K562 (cell line): ENCODE data around the gene EXD2. TPM values are rescaled to one million over a fixed set of nuclear protein-coding genes. Genes with fewer than 3 reads are reported as not detected.

Experiments used
- BRD4 ChIP-seq: fragments of 200-600 bp; sonication (generic); IDR thresholded peaks from 2 replicates; pipeline ENCODE4 v1.6.1; 2017; ENCODE audit warnings: inconsistent platforms
- CXXC5 ChIP-seq: fragments of 250-450 bp; sonication (Bioruptor Pico); IDR thresholded peaks from 2 replicates; pipeline ENCODE4 v1.8.0; 2022; ENCODE audit warnings: inconsistent platforms, mild to moderate bottlenecking, moderate library complexity
- E4F1 ChIP-seq: fragments of 250-450 bp; sonication (Bioruptor Pico); IDR thresholded peaks from 2 replicates; pipeline ENCODE4 v1.5.0; 2021; ENCODE audit warnings: mild to moderate bottlenecking, borderline replicate concordance
- EGR1 ChIP-seq: fragments of 450-650 bp; conservative IDR thresholded peaks from 2 replicates; pipeline ENCODE4 v1.6.1; 2017; ENCODE audit warnings: mild to moderate bottlenecking
- ETS1 ChIP-seq: conservative IDR thresholded peaks from 2 replicates; pipeline ENCODE4 v1.6.1; 2011; ENCODE audit warnings: low read depth, mild to moderate bottlenecking, low read length; ENCODE audit not compliant: control insufficient read depth
- GABPB1 ChIP-seq: sonication (generic); formaldehyde crosslinking; IDR thresholded peaks from 2 replicates; pipeline ENCODE4 v1.8.0; 2022; ENCODE audit warnings: mild to moderate bottlenecking, missing genetic modification reagents
- HLTF ChIP-seq: fragments of 450-650 bp; IDR thresholded peaks from 2 replicates; pipeline ENCODE4 v1.6.1; 2016
- PHF8 ChIP-seq: fragments of 200-600 bp; sonication (generic); IDR thresholded peaks from 2 replicates; pipeline ENCODE4 v1.6.1; 2012; ENCODE audit warnings: mixed run types, mild to moderate bottlenecking, inconsistent platforms, low read length, moderate library complexity, borderline replicate concordance
- PHTF2 ChIP-seq: fragments of 250-450 bp; sonication (Bioruptor Pico); IDR thresholded peaks from 2 replicates; pipeline ENCODE4 v1.5.0; 2021; ENCODE audit warnings: mild to moderate bottlenecking
- PTRF ChIP-seq: fragments of 450-650 bp; IDR thresholded peaks from 2 replicates; pipeline ENCODE4 v1.6.1; 2016; ENCODE audit warnings: mild to moderate bottlenecking, missing genetic modification characterization, missing compliant biosample characterization
- ZBTB11 ChIP-seq, 3 experiments: fragments of 200-800 bp in 1 of 3; fragments of 250-450 bp in 1 of 3; fragments of 450-650 bp in 1 of 3; sonication (Bioruptor Pico) in 1 of 3; sonication (Bioruptor generic) in 1 of 3; formaldehyde crosslinking in 1 of 3; IDR thresholded peaks; 2 replicates each; pipeline versions ENCODE4 v1.6.1 to v1.8.0; 2016 to 2022; ENCODE audit warnings: mild to moderate bottlenecking in 2 of 3, missing genetic modification characterization in 2 of 3, missing compliant biosample characterization in 1 of 3, moderate library complexity in 1 of 3
- polyA plus RNA-seq, 8 experiments: library from polyadenylated mRNA; depleted of rRNA in 4 of 8; stranded (reverse) in 5 of 8; unstranded in 3 of 8; fragments of >200 nt; fragmentation: Nextera tagmentation in 2 of 8; fragmentation: Illumina TruSeq in 1 of 8; extraction: Ambion mirVana in 2 of 8; extraction: Trizol in 1 of 8; gene quantifications; 2 replicates each; pipeline versions ENCODE4 v1.2.1 to v1.2.3, GENCODE V29; 2011 to 2014; ENCODE audit warnings: inconsistent platforms in 1 of 8, missing spikeins in 1 of 8
- total RNA-seq, 7 experiments: library from RNA; depleted of rRNA in 6 of 7; stranded (reverse); fragments of >200 nt in 6 of 7; fragmentation: Illumina TruSeq in 2 of 7; extraction: Trizol in 2 of 7; gene quantifications; 2 replicates each; pipeline versions ENCODE4 v1.2.1 to v1.2.3, GENCODE V29; 2011 to 2021; ENCODE audit warnings: low replicate concordance in 1 of 7
- TF ChIP-seq, protein P1 (sequence below): fragments of 250-450 bp; sonication (Bioruptor Pico); IDR thresholded peaks from 2 replicates; pipeline ENCODE4 v1.5.0; 2021

Gene EXD2
- total and polyA plus RNA-seq, 9 of the 15 experiments (the other 6 are each of a cell fraction or from before 2014, with no cell fraction given) = 1.6 to 7.5 (median 3.7) TPM

GRCh38 chr14:69191340-69192111 is at the start of gene EXD2 (continued):
- peak; percentile 92 to 99 (median 98) for TF ChIP-seq ZBTB11 (CRISPR knock-in tag; IDR thresholded peaks at IDR 0.05)
- TF ChIP-seq, protein P1, sequence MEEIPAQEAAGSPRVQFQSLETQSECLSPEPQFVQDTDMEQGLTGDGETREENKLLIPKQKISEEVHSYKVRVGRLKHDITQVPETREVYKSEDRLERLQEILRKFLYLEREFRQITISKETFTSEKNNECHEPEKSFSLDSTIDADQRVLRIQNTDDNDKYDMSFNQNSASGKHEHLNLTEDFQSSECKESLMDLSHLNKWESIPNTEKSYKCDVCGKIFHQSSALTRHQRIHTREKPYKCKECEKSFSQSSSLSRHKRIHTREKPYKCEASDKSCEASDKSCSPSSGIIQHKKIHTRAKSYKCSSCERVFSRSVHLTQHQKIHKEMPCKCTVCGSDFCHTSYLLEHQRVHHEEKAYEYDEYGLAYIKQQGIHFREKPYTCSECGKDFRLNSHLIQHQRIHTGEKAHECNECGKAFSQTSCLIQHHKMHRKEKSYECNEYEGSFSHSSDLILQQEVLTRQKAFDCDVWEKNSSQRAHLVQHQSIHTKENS (CRISPR knock-in tag) = no peak
- TF ChIP-seq EGR1 = peak; percentile 50
- TF ChIP-seq PHF8 = peak; percentile 66; the same call in 1 of the 2 replicates
- TF ChIP-seq CXXC5 (CRISPR knock-in tag) = peak; percentile 87
- no peak for TF ChIP-seq PTRF
- no peak for TF ChIP-seq PHTF2 (CRISPR knock-in tag)
- peak; percentile 98 for TF ChIP-seq GABPB1 (CRISPR knock-in tag)
- no peak for TF ChIP-seq E4F1
- TF ChIP-seq BRD4 = no peak
- TF ChIP-seq ETS1 = peak; percentile 83
- 0 out of 2 replicates have a peak, but pooled peaks have one; percentile 53 for TF ChIP-seq HLTF
